Activated CD4-positive, alpha-beta memory T cell treated with anti-CD3 and anti-CD28 coated beads, Interleukin-2, amount 10 ng/mL, durations not matched to agents 7 days and 5 days (primary cell): ENCODE measurements around the gene NKX6-2. TPM values are rescaled to one million over a fixed set of nuclear protein-coding genes. Genes with fewer than 3 reads are reported as not detected.

Source experiments
- CTCF ChIA-PET: fragments of 350-600 bp; sonication (Branson Sonifier 250); formaldehyde crosslinking; loops from one replicate; lab custom pipeline; 2021; ENCODE audit warnings: antibody characterized with exemption, inconsistent platforms; lab: Charles Lee
- POLR2A ChIA-PET: fragments of 350-600 bp; sonication (Branson Sonifier 250); formaldehyde crosslinking; loops from one replicate; lab custom pipeline; 2021; ENCODE audit warnings: antibody characterized with exemption; lab: Charles Lee
- DNase-seq: peaks from one replicate; pipeline ENCODE4 v3.0.0-alpha.2; 2020
- H3K27ac Mint-ChIP-seq: one replicate; pipeline ENCODE4 v1.8.0; 2021; ENCODE audit warnings: mild to moderate bottlenecking, mixed read lengths
- H3K27me3 Mint-ChIP-seq: one replicate; pipeline ENCODE4 v1.8.0; 2021; ENCODE audit warnings: mixed read lengths
- H3K36me3 Mint-ChIP-seq: one replicate; pipeline ENCODE4 v1.8.0; 2021; ENCODE audit warnings: low read depth, mixed read lengths
- H3K4me1 Mint-ChIP-seq: one replicate; pipeline ENCODE4 v1.8.0; 2021; ENCODE audit warnings: mixed read lengths
- H3K4me3 Mint-ChIP-seq: one replicate; pipeline ENCODE4 v1.8.0; 2021; ENCODE audit warnings: mild to moderate bottlenecking, mixed read lengths
- H3K9me3 Mint-ChIP-seq: one replicate; pipeline ENCODE4 v1.8.0; 2021; ENCODE audit warnings: mixed read lengths
- total RNA-seq, 2 experiments: library from RNA; stranded (reverse); gene quantifications; one replicate each; pipeline ENCODE4 v1.2.3, GENCODE V29; 2021

Gene NKX6-2
- total RNA-seq, 2 experiments from 2014 or later: not detected

GRCh38 chr10:132809232-132810140 is 23.5 kb upstream of the NKX6-2 start:
- no peak overlapping the region for H3K4me3 Mint-ChIP-seq

GRCh38 chr10:132808383-132809231 is 22.7 kb upstream of the NKX6-2 start:
- H3K36me3 Mint-ChIP-seq: no peaks in the 10 kb centered on the region
- H3K9me3 Mint-ChIP-seq: no peaks in the 10 kb centered on the region
- no peak overlapping the region for H3K27ac Mint-ChIP-seq
- POLR2A ChIA-PET: no interaction called here
- H3K27me3 Mint-ChIP-seq: no peaks in the 10 kb centered on the region
- H3K4me3 Mint-ChIP-seq: no peak overlapping the region
- CTCF ChIA-PET: no interaction called here
- DNase-seq: no peak
- H3K4me1 Mint-ChIP-seq: no peaks in the 10 kb centered on the region

More at GRCh38 chr10:132809232-132810140, 23.5 kb upstream of the NKX6-2 start:
- ChIA-PET CTCF (no interaction called here), POLR2A (no interaction called here)
- H3K36me3 Mint-ChIP-seq: no peaks in the 10 kb centered on the region
- DNase-seq: no peak
- H3K27me3 Mint-ChIP-seq: no peaks in the 10 kb centered on the region
- no peaks in the 10 kb centered on the region for H3K9me3 Mint-ChIP-seq
- H3K27ac Mint-ChIP-seq: no peak overlapping the region
- H3K4me1 Mint-ChIP-seq: no peaks in the 10 kb centered on the region

- Mint-ChIP-seq H3K4me1 (no peaks in the 10 kb centered on the region), H3K4me3 (no peak overlapping the region), H3K27ac (no peak overlapping the region), H3K27me3 (no peaks in the 10 kb centered on the region), H3K36me3 (no peaks in the 10 kb centered on the region), H3K9me3 (no peaks in the 10 kb centered on the region)
- no peak for DNase-seq
- CTCF ChIA-PET: no interaction called here
- POLR2A ChIA-PET: no interaction called here
Measured at GRCh38 chr10:132807621-132808049, 21.7 kb upstream of the NKX6-2 start.

- no peaks in the 10 kb centered on the region for H3K36me3 Mint-ChIP-seq
- H3K4me3 Mint-ChIP-seq: no peak overlapping the region
- ChIA-PET POLR2A (no interaction called here), CTCF (no interaction called here)
- no peaks in the 10 kb centered on the region for H3K4me1 Mint-ChIP-seq
- no peaks in the 10 kb centered on the region for H3K27me3 Mint-ChIP-seq
- H3K27ac Mint-ChIP-seq: no peak overlapping the region
- DNase-seq: no peak
- no peaks in the 10 kb centered on the region for H3K9me3 Mint-ChIP-seq
Measured at GRCh38 chr10:132806561-132807003, 20.6 kb upstream of the NKX6-2 start.

- no peaks in the 10 kb centered on the region for H3K4me1 Mint-ChIP-seq
- CTCF ChIA-PET: no interaction called here
Measured at GRCh38 chr10:132806110-132806509, 20.2 kb upstream of the NKX6-2 start.

GRCh38 chr10:132805599-132805998 is 19.7 kb upstream of the NKX6-2 start:
- Mint-ChIP-seq H3K27me3 (no peaks in the 10 kb centered on the region), H3K4me3 (no peak overlapping the region), H3K27ac (no peak overlapping the region), H3K4me1 (no peaks in the 10 kb centered on the region), H3K36me3 (no peaks in the 10 kb centered on the region), H3K9me3 (no peaks in the 10 kb centered on the region)
- ChIA-PET CTCF (no interaction called here), POLR2A (no interaction called here)
- no peak for DNase-seq

More at GRCh38 chr10:132806110-132806509, 20.2 kb upstream of the NKX6-2 start:
- no peak overlapping the region for H3K4me3 Mint-ChIP-seq
- no peak for DNase-seq
- no peaks in the 10 kb centered on the region for H3K9me3 Mint-ChIP-seq
- H3K36me3 Mint-ChIP-seq: no peaks in the 10 kb centered on the region
- no peaks in the 10 kb centered on the region for H3K27me3 Mint-ChIP-seq
- POLR2A ChIA-PET: no interaction called here
- no peak overlapping the region for H3K27ac Mint-ChIP-seq

- H3K36me3 Mint-ChIP-seq: no peaks in the 10 kb centered on the region
- ChIA-PET CTCF (no interaction called here), POLR2A (no interaction called here)
- H3K4me3 Mint-ChIP-seq: no peak overlapping the region
- H3K27ac Mint-ChIP-seq: no peak overlapping the region
- H3K27me3 Mint-ChIP-seq: no peaks in the 10 kb centered on the region
- no peaks in the 10 kb centered on the region for H3K4me1 Mint-ChIP-seq
- no peaks in the 10 kb centered on the region for H3K9me3 Mint-ChIP-seq
- no peak for DNase-seq
Measured at GRCh38 chr10:132804785-132805426, 19.0 kb upstream of the NKX6-2 start.

GRCh38 chr10:132804287-132804686 is 18.3 kb upstream of the NKX6-2 start:
- H3K9me3 Mint-ChIP-seq: no peaks in the 10 kb centered on the region

GRCh38 chr10:132803416-132804210 is 17.7 kb upstream of the NKX6-2 start:
- Mint-ChIP-seq H3K4me1 (no peaks in the 10 kb centered on the region), H3K9me3 (no peaks in the 10 kb centered on the region), H3K27me3 (no peaks in the 10 kb centered on the region), H3K4me3 (no peak overlapping the region), H3K36me3 (no peaks in the 10 kb centered on the region), H3K27ac (no peak overlapping the region)
- ChIA-PET POLR2A (no interaction called here), CTCF (no interaction called here)
- no peak for DNase-seq

More at GRCh38 chr10:132804287-132804686, 18.3 kb upstream of the NKX6-2 start:
- POLR2A ChIA-PET: no interaction called here
- Mint-ChIP-seq H3K27me3 (no peaks in the 10 kb centered on the region), H3K36me3 (no peaks in the 10 kb centered on the region), H3K4me3 (no peak overlapping the region), H3K27ac (no peak overlapping the region), H3K4me1 (no peaks in the 10 kb centered on the region)
- DNase-seq: no peak
- CTCF ChIA-PET: no interaction called here

- ChIA-PET CTCF (interaction anchor here (0.7 kb wide), 1 partner anchor 343 kb away, joined by 4 read pairs; no protein-coding TSS in a partner anchor), POLR2A (no interaction called here)
- Mint-ChIP-seq H3K4me1 (no peaks in the 10 kb centered on the region), H3K27ac (no peak overlapping the region), H3K27me3 (no peaks in the 10 kb centered on the region), H3K36me3 (no peaks in the 10 kb centered on the region), H3K4me3 (no peak overlapping the region), H3K9me3 (no peaks in the 10 kb centered on the region)
- no peak for DNase-seq
Measured at GRCh38 chr10:132802694-132803320, 16.9 kb upstream of the NKX6-2 start.

- Mint-ChIP-seq H3K36me3 (no peaks in the 10 kb centered on the region), H3K9me3 (no peaks in the 10 kb centered on the region), H3K27me3 (no peaks in the 10 kb centered on the region), H3K27ac (no peak overlapping the region), H3K4me1 (no peaks in the 10 kb centered on the region), H3K4me3 (no peak overlapping the region)
- ChIA-PET POLR2A (no interaction called here), CTCF (interaction anchor here (0.7 kb wide), 1 partner anchor 342 kb away, joined by 4 read pairs; no protein-coding TSS in a partner anchor)
- DNase-seq: no peak
Measured at GRCh38 chr10:132802048-132802447, 16.1 kb upstream of the NKX6-2 start.

- DNase-seq: no peak
- Mint-ChIP-seq H3K4me3 (no peak overlapping the region), H3K27ac (no peak overlapping the region), H3K9me3 (no peaks in the 10 kb centered on the region), H3K4me1 (no peaks in the 10 kb centered on the region), H3K27me3 (no peaks in the 10 kb centered on the region), H3K36me3 (no peaks in the 10 kb centered on the region)
- POLR2A ChIA-PET: no interaction called here
- CTCF ChIA-PET: no interaction called here
Measured at GRCh38 chr10:132799865-132800264, 13.9 kb upstream of the NKX6-2 start.
